Measurements from ENCODE around the gene GALNTL6. TPM values are rescaled to one million over a fixed set of nuclear protein-coding genes. Genes with fewer than 3 reads are reported as not detected.

Gene GALNTL6
- total RNA-seq, 2 donors from 2014 or later = 0.92 to 3.8 TPM

GRCh38 chr4:172758586-172759340 lies 945.6 kb downstream of the GALNTL6 start:
- ATAC-seq (ENCODE audit: insufficient number of reproducible peaks, low FRiP score, low read depth) = no peak
- no peaks in the 10 kb centered on the region for H3K27me3 ChIP-seq (replicated peaks; ENCODE audit: insufficient read depth)
- TF ChIP-seq, protein P1, sequence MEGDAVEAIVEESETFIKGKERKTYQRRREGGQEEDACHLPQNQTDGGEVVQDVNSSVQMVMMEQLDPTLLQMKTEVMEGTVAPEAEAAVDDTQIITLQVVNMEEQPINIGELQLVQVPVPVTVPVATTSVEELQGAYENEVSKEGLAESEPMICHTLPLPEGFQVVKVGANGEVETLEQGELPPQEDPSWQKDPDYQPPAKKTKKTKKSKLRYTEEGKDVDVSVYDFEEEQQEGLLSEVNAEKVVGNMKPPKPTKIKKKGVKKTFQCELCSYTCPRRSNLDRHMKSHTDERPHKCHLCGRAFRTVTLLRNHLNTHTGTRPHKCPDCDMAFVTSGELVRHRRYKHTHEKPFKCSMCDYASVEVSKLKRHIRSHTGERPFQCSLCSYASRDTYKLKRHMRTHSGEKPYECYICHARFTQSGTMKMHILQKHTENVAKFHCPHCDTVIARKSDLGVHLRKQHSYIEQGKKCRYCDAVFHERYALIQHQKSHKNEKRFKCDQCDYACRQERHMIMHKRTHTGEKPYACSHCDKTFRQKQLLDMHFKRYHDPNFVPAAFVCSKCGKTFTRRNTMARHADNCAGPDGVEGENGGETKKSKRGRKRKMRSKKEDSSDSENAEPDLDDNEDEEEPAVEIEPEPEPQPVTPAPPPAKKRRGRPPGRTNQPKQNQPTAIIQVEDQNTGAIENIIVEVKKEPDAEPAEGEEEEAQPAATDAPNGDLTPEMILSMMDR (IDR thresholded peaks at IDR 0.05) = no peak
- H3K4me3 ChIP-seq = no peak overlapping the region
- no peaks in the 10 kb centered on the region for H3K4me1 ChIP-seq (ENCODE audit: control insufficient read depth in 1 of 2, low read depth in 2 of 2)
- no peak for DNase-seq (ENCODE audit: low spot score)
- no peak overlapping the region for H3K27ac ChIP-seq
- H3K9me3 ChIP-seq = no peaks in the 10 kb centered on the region
- no peaks in the 10 kb centered on the region for H3K36me3 ChIP-seq

- ATAC-seq (ENCODE audit: insufficient number of reproducible peaks, low FRiP score, low read depth) (no peak), DNase-seq (ENCODE audit: low spot score) (no peak)
Observed at GRCh38 chr4:172760512-172760911, 947.3 kb downstream of the GALNTL6 start.

GRCh38 chr4:172762895-172763294 lies 949.7 kb downstream of the GALNTL6 start:
- ATAC-seq (ENCODE audit: insufficient number of reproducible peaks, low FRiP score, low read depth) (no peak), DNase-seq (ENCODE audit: low spot score) (no peak)
- Histone ChIP-seq H3K36me3 (no peaks in the 10 kb centered on the region), H3K4me3 (no peak overlapping the region), H3K9me3 (no peaks in the 10 kb centered on the region), H3K4me1 (ENCODE audit: control insufficient read depth in 1 of 2, low read depth in 2 of 2) (no peaks in the 10 kb centered on the region), H3K27me3 (replicated peaks; ENCODE audit: insufficient read depth) (no peaks in the 10 kb centered on the region), H3K27ac (no peak overlapping the region)
- TF ChIP-seq, protein P1 (IDR thresholded peaks at IDR 0.05) = no peak

More at GRCh38 chr4:172760512-172760911, 947.3 kb downstream of the GALNTL6 start:
- H3K27me3 ChIP-seq (replicated peaks; ENCODE audit: insufficient read depth) = no peaks in the 10 kb centered on the region
- H3K36me3 ChIP-seq = no peaks in the 10 kb centered on the region
- no peak overlapping the region for H3K4me3 ChIP-seq
- H3K27ac ChIP-seq = no peak overlapping the region
- TF ChIP-seq, protein P1 (IDR thresholded peaks at IDR 0.05) = no peak
- H3K9me3 ChIP-seq = no peaks in the 10 kb centered on the region
- no peaks in the 10 kb centered on the region for H3K4me1 ChIP-seq (ENCODE audit: control insufficient read depth in 1 of 2, low read depth in 2 of 2)

GRCh38 chr4:172770787-172771186 lies 957.6 kb downstream of the GALNTL6 start:
- no peak overlapping the region for H3K27ac ChIP-seq
- H3K4me1 ChIP-seq (ENCODE audit: control insufficient read depth in 1 of 2, low read depth in 2 of 2) = no peaks in the 10 kb centered on the region
- H3K27me3 ChIP-seq (replicated peaks; ENCODE audit: insufficient read depth) = no peaks in the 10 kb centered on the region
- H3K4me3 ChIP-seq = no peak overlapping the region
- DNase-seq (ENCODE audit: low spot score) (no peak), ATAC-seq (ENCODE audit: insufficient number of reproducible peaks, low FRiP score, low read depth) (no peak)
- TF ChIP-seq, protein P1 (IDR thresholded peaks at IDR 0.05) = no peak
- H3K36me3 ChIP-seq = no peaks in the 10 kb centered on the region
- H3K9me3 ChIP-seq = no peaks in the 10 kb centered on the region

DNA sequence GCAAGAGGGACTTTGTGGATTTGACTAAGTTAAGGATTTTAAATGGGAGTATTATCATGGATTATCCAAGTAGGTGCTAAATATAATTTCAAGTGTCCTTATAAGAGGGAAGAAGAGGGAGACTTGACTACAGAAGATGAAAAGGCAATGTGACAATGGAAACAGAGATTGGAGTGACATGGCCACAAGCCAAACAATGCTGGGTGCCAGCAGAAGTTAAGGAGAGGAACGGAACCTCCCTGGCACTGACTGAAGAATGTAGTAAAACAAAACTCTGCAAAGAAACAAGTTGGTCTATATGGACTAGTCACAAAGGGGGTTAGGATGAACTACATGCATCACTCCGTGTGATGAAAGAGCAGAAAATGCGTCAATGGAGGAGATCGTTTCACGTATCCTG lies 959.6 kb downstream of the GALNTL6 start:
- Histone ChIP-seq H3K27ac (no peak overlapping the region), H3K4me3 (no peak overlapping the region), H3K27me3 (replicated peaks; ENCODE audit: insufficient read depth) (no peaks in the 10 kb centered on the region), H3K36me3 (no peaks in the 10 kb centered on the region), H3K9me3 (no peaks in the 10 kb centered on the region), H3K4me1 (ENCODE audit: control insufficient read depth in 1 of 2, low read depth in 2 of 2) (no peaks in the 10 kb centered on the region)
- TF ChIP-seq, protein P1 (IDR thresholded peaks at IDR 0.05) = no peak
- no peak for DNase-seq (ENCODE audit: low spot score)
- no peak for ATAC-seq (ENCODE audit: insufficient number of reproducible peaks, low FRiP score, low read depth)

All from thoracic aorta (tissue), 2 donors.